K562 (cell line): ENCODE data around the gene RNF215. TPM values are rescaled to one million over a fixed set of nuclear protein-coding genes. Genes with fewer than 3 reads are reported as not detected.

Experiments used
- ATAC-seq: fragments of 200-7000 bp; cut with Tn5 transposase; 3 replicates; pipeline ENCODE4 v1.9.1; 2020; ENCODE audit warnings: moderate library complexity
- BruUV-seq: library from RNA; stranded (reverse); fragments of 400-500 nt; replicated peaks from 2 replicates; lab custom pipeline; 2021; lab: Mats Ljungman, UMichigan
- CTCF ChIA-PET: fragments of 300-600 bp; formaldehyde crosslinking; extraction: SDS; loops from one replicate; lab custom pipeline; 2021; ENCODE audit warnings: low intra/inter-chr PET ratio; lab: Yijun Ruan, JAX
- POLR2A ChIA-PET: fragments of 300-600, 350-650 bp; sonication (Branson Sonifier 250); formaldehyde crosslinking; extraction: SDS; loops from one replicate; lab custom pipeline; 2021; ENCODE audit warnings: antibody characterized with exemption, inconsistent platforms; lab: Yijun Ruan, JAX
- DNase-seq, 4 experiments: peaks; one replicate each; pipeline versions ENCODE4 v3.0.0 to v3.0.0-alpha.2; 2011 to 2018; ENCODE audit warnings: low spot score in 3 of 4, mixed read lengths in 3 of 4; ENCODE audit errors: extremely low read depth in 1 of 4
- FAIRE-seq: peaks from 2 replicates; lab custom pipeline; 2011; peaks lifted over from hg19 to GRCh38; lab: Jason Lieb, UNC
- H2AFZ ChIP-seq: 2 replicates; pipeline ENCODE4 v1.6.0; 2011; ENCODE audit warnings: low read depth, low read length, control low read depth, inconsistent platforms
- H3K27ac ChIP-seq: fragments of 200-600 bp; 3 replicates; pipeline ENCODE4 v1.8.0; 2011; ENCODE audit warnings: low read depth, mild to moderate bottlenecking, control low read depth, inconsistent platforms, low read length, moderate library complexity, mixed read lengths; ENCODE audit errors: extremely low read depth
- H3K27me3 ChIP-seq, 2 experiments: fragments of 300-600 bp in 1 of 2; 2 replicates in 1 of 2; 3 replicates in 1 of 2; pipeline versions ENCODE4 v1.6.0 to v1.8.0; 2011; ENCODE audit warnings: inconsistent platforms in 2 of 2, low read length in 2 of 2, mild to moderate bottlenecking in 1 of 2, mixed read lengths in 1 of 2, moderate library complexity in 1 of 2; ENCODE audit not compliant: control insufficient read depth in 2 of 2, insufficient read depth in 2 of 2
- H3K36me3 ChIP-seq: fragments of 300-600 bp; 3 replicates; pipeline ENCODE4 v1.8.0; 2011; ENCODE audit warnings: mild to moderate bottlenecking, low read length, inconsistent platforms; ENCODE audit not compliant: control insufficient read depth, insufficient read depth
- H3K4me1 ChIP-seq, 2 experiments: fragments of 200-600 bp in 1 of 2; replicated peaks in 1 of 2; 2 replicates in 1 of 2; 3 replicates in 1 of 2; pipeline versions ENCODE4 v1.5.1 to v1.8.0; 2011; ENCODE audit warnings: inconsistent platforms in 2 of 2, low read length in 2 of 2, mild to moderate bottlenecking in 1 of 2, mixed read lengths in 1 of 2, moderate library complexity in 1 of 2; ENCODE audit not compliant: control insufficient read depth in 2 of 2, insufficient read depth in 2 of 2
- H3K4me2 ChIP-seq: 2 replicates; pipeline ENCODE4 v1.6.1; 2011; ENCODE audit warnings: low read length, control low read depth, inconsistent platforms, mixed read lengths; ENCODE audit not compliant: insufficient read depth
- H3K4me3 ChIP-seq: fragments of 200-600 bp; sonication (generic), shearing (Covaris generic); 2 replicates; pipeline ENCODE4 v1.5.1; 2016; ENCODE audit warnings: control low read depth, inconsistent platforms
- H3K79me2 ChIP-seq: fragments of 200-600 bp; 3 replicates; pipeline ENCODE4 v1.8.0; 2011; ENCODE audit warnings: low read length, inconsistent platforms; ENCODE audit not compliant: control insufficient read depth, insufficient read depth
- H3K9ac ChIP-seq, 2 experiments: 2 replicates each; pipeline versions ENCODE4 v1.6.0 to v1.6.1; 2011; ENCODE audit warnings: low read depth in 2 of 2, low read length in 2 of 2, control low read depth in 1 of 2, inconsistent platforms in 1 of 2, mild to moderate bottlenecking in 1 of 2, mixed read lengths in 1 of 2; ENCODE audit not compliant: insufficient read depth in 1 of 2
- H3K9me1 ChIP-seq: one replicate; pipeline ENCODE4 v1.6.0; 2011; ENCODE audit warnings: inconsistent platforms, mild to moderate bottlenecking, low read length, moderate library complexity; ENCODE audit not compliant: control insufficient read depth, insufficient read depth
- H3K9me3 ChIP-seq: replicated peaks from 2 replicates; pipeline ENCODE4 v1.5.1; 2011; ENCODE audit warnings: low read depth, low read length, inconsistent platforms; ENCODE audit not compliant: control insufficient read depth, insufficient read depth
- H4K20me1 ChIP-seq: replicated peaks from 2 replicates; pipeline ENCODE4 v1.6.1; 2011; ENCODE audit warnings: low read length, inconsistent platforms, mixed read lengths; ENCODE audit not compliant: control insufficient read depth, insufficient read depth
- BCOR ChIP-seq: fragments of 450-650 bp; IDR thresholded peaks from 2 replicates; pipeline ENCODE4 v1.6.1; 2016
- GTF2A2 ChIP-seq: IDR thresholded peaks from 2 replicates; pipeline ENCODE4 v1.6.1; 2016; ENCODE audit warnings: mild to moderate bottlenecking, missing genetic modification characterization, missing compliant biosample characterization
- HDAC8 ChIP-seq: fragments of 450-650 bp; IDR thresholded peaks from 2 replicates; pipeline ENCODE4 v1.6.1; 2016; ENCODE audit warnings: mild to moderate bottlenecking, missing genetic modification characterization, moderate library complexity, missing compliant biosample characterization
- KAT7 ChIP-seq: sonication (generic); formaldehyde crosslinking; IDR thresholded peaks from 2 replicates; pipeline ENCODE4 v1.8.0; 2022; ENCODE audit warnings: missing genetic modification reagents, mild to moderate bottlenecking, borderline replicate concordance
- MTA2 ChIP-seq: fragments of 450-650 bp; IDR thresholded peaks from 2 replicates; pipeline ENCODE4 v1.6.1; 2016; ENCODE audit warnings: low read depth
- POLR2G ChIP-seq: fragments of 200-400 bp; formaldehyde crosslinking; IDR thresholded peaks from 2 replicates; pipeline ENCODE4 v1.6.1; 2017; ENCODE audit warnings: low read depth, mild to moderate bottlenecking, antibody characterized with exemption, low read length, moderate library complexity
- TFAM ChIP-seq: fragments of 250-450 bp; sonication (Bioruptor Pico); conservative IDR thresholded peaks from 2 replicates; pipeline ENCODE4 v1.5.0; 2021; ENCODE audit warnings: mild to moderate bottlenecking, moderate library complexity
- THAP12 ChIP-seq: fragments of 250-450 bp; sonication (Bioruptor Pico); IDR thresholded peaks from 2 replicates; pipeline ENCODE4 v1.9.0; 2021; ENCODE audit warnings: mild to moderate bottlenecking, inconsistent platforms
- ZNF184 ChIP-seq: sonication (generic); formaldehyde crosslinking; IDR thresholded peaks from 2 replicates; pipeline ENCODE4 v1.5.0; 2020; ENCODE audit warnings: missing genetic modification reagents
- ZNF445 ChIP-seq: fragments of 250-450 bp; sonication (Bioruptor Pico); IDR thresholded peaks from 2 replicates; pipeline ENCODE4 v1.4.0; 2020; ENCODE audit warnings: low read depth, mild to moderate bottlenecking, moderate library complexity
- ZNF561 ChIP-seq: fragments of 450-650 bp; formaldehyde crosslinking; conservative IDR thresholded peaks from 2 replicates; pipeline ENCODE4 v1.4.0; 2020; ENCODE audit warnings: mild to moderate bottlenecking, moderate library complexity
- ZZZ3 ChIP-seq: fragments of 450-650 bp; IDR thresholded peaks from 2 replicates; pipeline ENCODE4 v1.6.1; 2016; ENCODE audit warnings: antibody characterized with exemption, mild to moderate bottlenecking, moderate library complexity
- WGBS: fragments of 100-300 bp; shearing (Covaris generic); methylation state at CpG from one replicate; pipeline ENCODE4 v1.1.6; 2016; ENCODE audit warnings: low coverage, mixed read lengths; ENCODE audit not compliant: insufficient coverage; ENCODE audit errors: missing lambda C conversion rate; 5-methylcytosine and 5-hydroxymethylcytosine counted together
- in situ Hi-C: fragments of 300-500 bp; cut with MboI; formaldehyde crosslinking; loops from 4 replicates; pipeline ENCODE4 v1.15.0; 2018; ENCODE audit warnings: inconsistent platforms, mixed read lengths
- intact Hi-C: fragments of 100-400 bp; cut with micrococcal nuclease; formaldehyde crosslinking; loops from 2 replicates; pipeline ENCODE4 v1.14.2; 2022
- polyA plus RNA-seq, 8 experiments: library from polyadenylated mRNA; depleted of rRNA in 4 of 8; stranded (reverse) in 5 of 8; unstranded in 3 of 8; fragments of >200 nt; fragmentation: Nextera tagmentation in 2 of 8; fragmentation: Illumina TruSeq in 1 of 8; extraction: Ambion mirVana in 2 of 8; extraction: Trizol in 1 of 8; gene quantifications; 2 replicates each; pipeline versions ENCODE4 v1.2.1 to v1.2.3, GENCODE V29; 2011 to 2014; ENCODE audit warnings: inconsistent platforms in 1 of 8, missing spikeins in 1 of 8
- total RNA-seq, 7 experiments: library from RNA; depleted of rRNA in 6 of 7; stranded (reverse); fragments of >200 nt in 6 of 7; fragmentation: Illumina TruSeq in 2 of 7; extraction: Trizol in 2 of 7; gene quantifications; 2 replicates each; pipeline versions ENCODE4 v1.2.1 to v1.2.3, GENCODE V29; 2011 to 2021; ENCODE audit warnings: low replicate concordance in 1 of 7

The RNF215 gene
- total and polyA plus RNA-seq, 9 of the 15 experiments (the other 6 are each of a cell fraction or from before 2014, with no cell fraction given) = 0.08 to 9.8 (median 2.7) TPM

- FAIRE-seq = no peak
- no peak overlapping the region for H2AFZ ChIP-seq
- WGBS = 76% methylated on average over 8 of the region's 16 CpGs
- no peaks in the 10 kb centered on the region for H3K9me3 ChIP-seq
- H3K4me3 ChIP-seq = no peak overlapping the region
- H4K20me1 ChIP-seq = no peaks in the 10 kb centered on the region
- intact Hi-C loops = no loop called here
- TF ChIP-seq KAT7 (CRISPR knock-in tag) (no peak), POLR2G (0 out of 2 replicates have a peak, but pooled peaks have one; percentile 1)
- no peaks in the 10 kb centered on the region for H3K27me3 ChIP-seq
- no peaks in the 10 kb centered on the region for H3K4me1 ChIP-seq
- in situ Hi-C loops = no loop called here
- H3K4me2 ChIP-seq = no peak overlapping the region
- peaks cover 98% of the 10 kb centered on the region for H3K36me3 ChIP-seq
- H3K79me2 ChIP-seq = no peaks in the 10 kb centered on the region
- POLR2A ChIA-PET = interaction anchor here (0.5 to 1.4 kb wide), 5 partner anchors 13 to 1432 kb away, joined by 3 to 8 read pairs (median 4); no protein-coding TSS in a partner anchor
- no peak for DNase-seq
- BruUV-seq = no TSS peak
- CTCF ChIA-PET = no interaction called here
- no peak overlapping the region for H3K27ac ChIP-seq
- H3K9ac ChIP-seq = no peak overlapping the region
- no peak for ATAC-seq
- no peaks in the 10 kb centered on the region for H3K9me1 ChIP-seq
Measured at GRCh38 chr22:30340911-30341685, 46.1 kb downstream of the RNF215 start.

DNA sequence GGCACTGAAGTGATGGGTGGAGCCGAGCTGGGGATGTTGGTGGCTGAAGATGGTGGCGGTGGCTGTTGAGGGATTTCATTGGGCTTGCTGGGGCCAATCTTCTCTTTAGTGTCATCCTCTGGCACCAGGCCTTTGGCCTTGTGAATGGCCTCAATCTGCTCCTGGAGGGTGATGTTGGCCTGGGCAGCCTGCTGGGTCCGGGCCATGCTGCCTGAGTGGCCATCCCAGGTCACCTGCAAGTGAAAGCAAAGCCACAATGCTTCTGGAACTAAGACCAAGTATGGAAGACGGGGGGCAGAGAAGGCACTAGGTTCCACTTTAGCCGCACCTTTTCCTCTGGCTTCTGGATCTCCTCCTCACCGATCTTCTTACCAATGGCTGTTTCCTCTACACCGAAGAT, 48.4 kb downstream of the RNF215 start:
- Histone ChIP-seq H3K36me3 (peaks cover 98% of the 10 kb centered on the region), H3K9ac (no peak overlapping the region), H3K9me1 (no peaks in the 10 kb centered on the region), H3K4me2 (no peak overlapping the region), H3K4me3 (no peak overlapping the region), H3K27ac (no peak overlapping the region), H3K4me1 (no peaks in the 10 kb centered on the region), H3K79me2 (no peaks in the 10 kb centered on the region), H3K27me3 (no peaks in the 10 kb centered on the region), H2AFZ (no peak overlapping the region), H3K9me3 (no peaks in the 10 kb centered on the region), H4K20me1 (no peaks in the 10 kb centered on the region)
- FAIRE-seq = no peak
- no peak for TF ChIP-seq TFAM (CRISPR knock-in tag)
- TF ChIP-seq BCOR = no peak
- TF ChIP-seq THAP12 (CRISPR knock-in tag) = no peak
- no peak for TF ChIP-seq ZZZ3
- no peak for TF ChIP-seq HDAC8 (tag)
- no peak for TF ChIP-seq ZNF561 (CRISPR knock-in tag)
- no peak for TF ChIP-seq ZNF445 (CRISPR knock-in tag)
- TF ChIP-seq POLR2G = no peak
- no peak for TF ChIP-seq GTF2A2
- no peak for TF ChIP-seq ZNF184 (CRISPR knock-in tag)
- no peak for TF ChIP-seq MTA2
- intact Hi-C loops (no loop called here), in situ Hi-C loops (no loop called here)
- DNase-seq = no peak
- 93% methylated on average over 7 of the region's 7 CpGs for WGBS
- no TSS peak for BruUV-seq
- POLR2A ChIA-PET = interaction anchor here (0.7 to 2.2 kb wide), 4 partner anchors 11 to 51 kb away, joined by 3 to 8 read pairs (median 3); partner anchors contain the start of genes CCDC157, SF3A1 and TBC1D10A
- ATAC-seq = no peak
- CTCF ChIA-PET = no interaction called here
